ENCODE results near the gene IL15RA.

Gene IL15RA, protein sequence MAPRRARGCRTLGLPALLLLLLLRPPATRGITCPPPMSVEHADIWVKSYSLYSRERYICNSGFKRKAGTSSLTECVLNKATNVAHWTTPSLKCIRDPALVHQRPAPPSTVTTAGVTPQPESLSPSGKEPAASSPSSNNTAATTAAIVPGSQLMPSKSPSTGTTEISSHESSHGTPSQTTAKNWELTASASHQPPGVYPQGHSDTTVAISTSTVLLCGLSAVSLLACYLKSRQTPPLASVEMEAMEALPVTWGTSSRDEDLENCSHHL

DNA sequence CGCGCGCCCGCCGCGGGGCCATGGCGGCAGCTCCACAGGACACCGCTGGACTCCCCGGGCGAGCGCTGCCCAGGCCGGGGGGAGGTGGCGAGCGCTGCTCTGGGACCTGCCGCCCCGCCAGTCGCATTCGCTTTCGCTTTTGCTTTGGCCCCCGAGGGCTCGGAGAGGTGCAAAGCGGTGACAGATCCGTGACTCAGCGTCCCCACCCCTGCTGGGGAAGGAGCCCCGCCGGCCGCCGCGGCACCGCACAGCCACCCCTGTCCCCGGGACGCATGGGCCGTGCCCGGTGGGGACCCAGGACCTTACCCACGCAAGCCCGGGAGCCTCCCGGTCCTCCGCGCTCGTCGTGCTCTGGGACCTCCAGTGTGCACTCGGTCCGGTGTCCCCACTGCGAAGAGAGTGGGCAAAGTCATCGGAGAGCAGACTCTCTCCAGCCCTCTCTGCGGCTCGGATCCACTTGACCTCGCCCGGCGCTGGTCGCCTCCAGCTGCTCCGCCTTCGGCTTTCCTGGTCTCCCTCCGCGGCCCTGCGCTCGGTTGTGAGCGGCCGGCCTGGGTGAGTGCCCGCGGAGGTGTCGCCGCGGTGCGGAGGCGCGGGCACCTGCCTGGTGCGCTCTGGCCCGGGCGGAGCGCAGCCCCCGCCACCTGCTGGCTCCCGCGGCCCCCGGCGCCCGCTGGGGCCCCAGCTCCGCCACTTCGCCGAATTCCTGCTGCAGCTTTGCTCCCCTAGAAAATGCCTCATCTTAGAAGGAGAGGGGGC, at the start of gene IL15RA:
IL15RA (minus strand) TSS at position 73 of the 759 bp plus-strand sequence; CDS start at position 22, 51 bp downstream.
- peak; percentile 77 to 86 (median 77) for DNase-seq (ENCODE audit: low read depth in 2 of 3, low spot score in 1 of 3)

DNA sequence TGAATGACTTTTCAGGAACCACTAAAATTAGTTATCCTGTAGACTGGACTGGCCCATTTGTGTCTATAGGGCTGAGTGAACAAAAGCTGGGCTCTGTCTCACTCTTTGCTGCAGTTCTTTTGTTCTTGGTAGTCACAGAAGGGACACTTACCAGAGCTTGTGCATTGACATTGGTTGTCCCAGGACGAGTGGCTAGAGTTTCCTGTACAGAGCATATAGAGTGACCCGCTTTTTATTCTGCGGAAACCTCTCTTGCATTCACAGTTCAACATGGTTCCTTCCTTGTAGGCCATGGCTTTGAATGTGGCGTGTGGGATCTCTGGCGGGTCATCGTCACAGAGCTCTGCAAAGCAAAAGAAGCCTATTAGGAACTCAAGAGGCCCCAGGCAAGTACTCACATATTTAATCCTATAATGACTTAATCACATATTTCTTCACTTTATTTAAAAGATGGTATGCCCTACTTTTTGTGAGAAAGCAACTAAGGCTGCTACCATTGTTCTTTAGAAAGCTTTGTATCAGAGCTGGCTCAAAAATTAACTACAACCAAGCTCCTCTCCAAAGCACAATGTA, 48.4 kb upstream of the IL15RA start:
- DNase-seq (ENCODE audit: low read depth in 2 of 3, low spot score in 1 of 3): no peak

DNA sequence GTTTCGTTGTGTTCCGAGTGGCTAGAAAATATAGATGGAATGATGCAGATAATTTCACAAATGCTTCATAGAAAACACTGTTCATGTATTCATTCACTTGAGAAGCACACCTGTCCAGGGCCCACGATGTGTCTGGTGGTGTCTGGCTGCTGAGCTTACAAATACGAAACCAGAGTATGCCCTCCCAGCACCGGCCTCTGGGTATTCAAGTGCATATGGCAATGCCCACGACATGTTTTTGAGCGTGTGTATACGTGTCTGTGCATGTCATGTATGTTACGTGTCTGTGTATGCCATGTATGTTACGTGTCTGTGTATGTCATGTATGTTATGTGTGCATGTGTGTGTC, 47.0 kb upstream of the IL15RA start:
- DNase-seq (ENCODE audit: low read depth in 2 of 3, low spot score in 1 of 3): no peak

DNA sequence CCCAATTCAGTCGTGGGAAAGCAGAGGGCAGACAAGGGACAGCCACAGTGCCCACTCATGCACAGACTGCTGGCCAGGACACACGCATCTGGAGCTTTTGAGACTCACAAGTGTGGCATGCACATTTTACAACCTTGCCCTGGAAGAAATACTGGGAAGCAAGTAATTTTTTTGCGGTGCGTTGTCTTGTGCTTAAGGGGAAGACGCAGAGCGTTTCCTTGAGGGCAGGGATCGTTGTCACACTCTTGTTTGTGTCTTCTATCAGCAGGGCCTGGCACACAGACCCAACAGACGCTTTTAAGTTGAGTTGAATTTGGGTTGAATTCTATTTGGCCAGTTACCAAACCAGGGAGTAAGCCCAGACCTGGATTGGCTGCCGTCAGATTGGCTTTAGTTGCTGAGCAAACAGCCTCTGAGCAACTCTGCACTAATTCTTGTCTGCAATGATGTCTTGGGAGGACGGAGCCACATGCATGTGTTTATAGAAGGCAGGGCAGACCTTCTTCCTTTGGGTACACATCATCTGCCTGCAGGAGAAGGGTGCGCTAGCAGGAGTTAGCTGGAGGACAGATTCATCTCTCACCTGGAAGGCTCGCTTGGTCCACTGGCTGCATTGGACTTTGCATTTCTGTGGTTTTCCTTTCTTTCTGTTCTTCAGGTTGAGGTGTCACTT, 46.5 kb upstream of the IL15RA start:
- DNase-seq (ENCODE audit: low read depth in 2 of 3, low spot score in 1 of 3): no peak

DNA sequence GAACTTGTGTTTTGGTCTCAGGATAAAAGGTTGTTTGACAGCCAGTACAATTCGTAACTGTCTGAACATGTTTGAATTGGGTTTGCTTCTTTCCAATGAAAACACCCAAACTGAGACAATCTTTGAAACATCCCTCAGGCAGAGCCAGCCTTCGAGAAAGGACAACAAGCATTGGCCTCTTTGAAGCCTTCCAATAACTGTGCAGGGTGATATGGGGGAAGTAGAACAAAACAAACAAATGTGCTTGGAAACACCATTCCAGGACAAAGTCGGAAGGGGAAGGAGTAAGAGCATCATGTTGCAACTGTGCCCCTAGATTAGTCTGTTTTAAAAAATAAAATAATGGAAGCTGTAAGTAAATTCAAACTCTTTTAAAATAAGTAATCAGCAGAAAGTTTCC, 45.3 kb upstream of the IL15RA start:
- DNase-seq (ENCODE audit: low read depth in 2 of 3, low spot score in 1 of 3): no peak

DNA sequence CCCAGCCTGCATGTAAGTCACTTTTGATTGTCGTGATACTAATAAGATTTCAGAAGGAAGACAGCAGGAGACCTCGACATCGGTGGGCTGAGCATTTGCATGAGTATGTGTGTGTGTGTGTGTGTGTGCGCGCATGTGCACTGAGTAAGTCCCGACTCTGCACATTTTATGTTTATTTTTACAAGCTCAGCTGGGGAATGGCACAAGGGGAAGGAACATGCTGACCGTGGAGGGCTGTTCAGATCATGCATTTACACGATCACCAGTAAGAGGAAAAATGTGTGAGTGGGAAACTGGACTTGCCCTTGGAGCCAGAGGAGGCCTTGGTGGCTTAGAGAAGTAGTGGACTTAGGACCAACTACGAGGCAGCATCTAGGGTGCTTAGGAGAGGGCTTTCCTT, 43.5 kb upstream of the IL15RA start:
- DNase-seq (ENCODE audit: low read depth in 2 of 3, low spot score in 1 of 3): no peak

DNA sequence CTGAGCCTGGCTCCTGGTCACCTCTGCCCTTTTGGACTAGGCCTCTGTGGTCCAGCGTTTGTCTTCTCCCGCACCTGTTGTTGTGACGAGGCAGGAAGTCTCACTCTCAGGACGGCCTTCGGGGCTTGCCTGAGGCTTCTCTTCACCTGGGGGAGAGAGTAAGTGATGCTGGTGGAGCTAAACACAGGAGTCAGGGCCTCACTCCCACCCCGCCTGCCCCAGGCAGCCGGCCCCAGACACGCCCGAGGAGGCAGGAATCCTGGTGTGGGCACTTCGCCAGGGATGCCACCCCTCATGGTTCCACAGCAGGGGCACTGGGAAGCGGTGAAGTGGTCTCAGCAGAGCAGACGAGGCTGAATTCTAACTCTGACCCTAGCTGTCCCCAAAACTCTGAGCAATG, 42.5 kb upstream of the IL15RA start:
- no peak for DNase-seq (ENCODE audit: low read depth in 2 of 3, low spot score in 1 of 3)

DNA sequence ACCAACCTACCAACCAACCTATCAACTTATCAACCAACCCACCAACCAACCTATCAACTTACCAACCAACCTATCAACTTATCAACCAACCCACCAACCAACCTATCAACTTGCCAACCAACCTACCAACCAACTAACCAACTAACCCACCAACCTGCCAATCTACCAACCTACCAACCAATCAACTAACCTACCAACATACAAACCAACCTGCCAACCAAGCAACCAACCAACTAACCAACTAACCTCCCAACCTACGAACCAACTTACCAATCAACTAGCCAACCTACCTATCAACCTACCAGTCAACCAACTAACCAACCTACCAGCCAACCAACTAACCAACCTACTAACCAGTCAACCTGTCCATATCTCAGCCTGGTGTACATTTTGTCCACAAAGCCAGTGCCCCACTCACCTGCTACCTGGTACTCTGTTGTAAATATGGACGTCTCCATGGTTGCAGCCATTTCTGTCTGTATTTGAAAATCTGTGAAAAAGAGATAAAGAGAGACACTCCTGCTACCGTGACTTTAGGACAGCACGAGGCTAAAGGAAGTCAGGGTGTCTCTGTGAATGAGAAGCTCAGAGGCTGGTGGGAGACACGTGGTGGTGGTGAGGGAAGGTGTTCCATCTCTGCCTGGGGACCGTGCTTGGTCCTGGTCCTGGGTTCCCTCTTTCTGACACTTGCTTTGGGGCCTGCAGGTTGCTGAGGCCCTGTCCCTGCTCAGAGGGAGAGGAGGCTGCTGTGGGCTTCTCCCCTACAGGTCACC, 41.9 kb upstream of the IL15RA start:
- DNase-seq (ENCODE audit: low read depth in 2 of 3, low spot score in 1 of 3): no peak

DNA sequence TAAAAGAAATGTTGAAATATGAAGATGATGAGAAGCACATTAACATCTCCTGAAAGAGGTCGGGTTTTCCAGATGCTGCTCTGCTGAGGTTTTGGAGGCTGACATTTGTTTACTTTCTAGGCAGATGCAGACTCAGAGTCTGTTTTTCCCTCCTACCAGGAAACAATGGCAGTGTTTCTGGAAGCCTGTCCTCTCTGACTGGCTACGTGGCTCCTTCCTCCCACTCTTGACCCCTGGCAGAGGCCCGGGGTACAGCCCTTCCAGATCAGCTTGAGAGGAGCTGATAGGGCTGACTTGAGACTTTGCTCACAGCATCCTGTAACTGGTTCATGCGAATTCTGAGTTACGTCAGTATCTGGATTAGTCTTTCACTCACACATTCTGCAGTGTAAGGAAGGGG, 41.1 kb upstream of the IL15RA start:
- no peak for DNase-seq (ENCODE audit: low read depth in 2 of 3, low spot score in 1 of 3)

DNA sequence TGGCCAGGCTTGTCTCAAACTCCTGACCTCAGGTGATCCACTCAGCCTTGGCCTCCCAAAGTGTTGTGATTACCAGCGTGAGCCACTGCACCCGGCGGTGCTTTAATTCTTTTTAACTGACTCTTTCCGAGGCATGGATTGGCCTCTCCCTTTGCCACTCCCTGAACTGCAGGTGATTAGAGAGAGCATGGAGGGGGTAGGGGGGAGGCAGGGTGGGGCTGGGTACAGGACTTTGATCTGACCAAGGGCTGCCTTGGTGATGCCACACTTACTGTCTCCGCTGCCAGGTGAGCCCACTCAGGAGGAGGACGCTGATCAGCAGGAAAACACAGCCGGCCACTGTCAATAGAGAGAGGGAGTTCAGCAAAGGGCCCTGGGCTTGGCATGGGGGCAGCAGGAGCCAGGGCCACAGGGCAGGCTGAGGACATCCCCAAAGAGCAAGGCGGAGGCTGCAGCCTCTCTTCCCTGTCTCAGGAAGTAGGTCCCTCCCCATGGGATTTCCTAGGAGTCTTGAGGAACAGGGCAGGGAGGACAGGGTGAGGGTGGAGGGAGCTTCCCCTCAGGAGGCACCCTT, 40.5 kb upstream of the IL15RA start:
- no peak for DNase-seq (ENCODE audit: low read depth in 2 of 3, low spot score in 1 of 3)

DNA sequence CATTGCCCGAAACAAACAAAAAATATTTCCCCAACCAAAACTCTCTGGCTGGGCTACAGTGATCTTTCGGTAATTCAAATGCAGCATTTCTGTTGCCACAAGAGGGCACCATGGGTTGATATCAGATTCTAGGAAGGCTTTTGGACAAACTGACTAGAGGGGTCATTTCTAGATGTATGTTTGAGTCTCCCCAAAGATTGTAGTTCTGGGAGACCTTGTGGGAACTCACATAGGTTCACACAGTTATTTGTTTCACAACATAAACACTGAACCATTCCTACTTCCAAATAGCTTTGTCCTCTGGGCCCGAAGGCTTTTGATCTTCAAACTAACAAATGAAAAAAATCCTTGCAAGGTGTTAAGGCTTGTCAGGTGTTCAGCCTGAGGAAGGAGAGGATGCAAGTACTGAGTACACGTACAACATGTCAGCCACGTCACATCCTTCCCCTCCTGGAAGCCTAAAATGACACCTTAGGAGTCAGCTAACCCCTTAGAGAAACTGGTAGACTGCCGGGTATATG, 37.0 kb upstream of the IL15RA start:
- no peak for DNase-seq (ENCODE audit: low read depth in 2 of 3, low spot score in 1 of 3)

DNA sequence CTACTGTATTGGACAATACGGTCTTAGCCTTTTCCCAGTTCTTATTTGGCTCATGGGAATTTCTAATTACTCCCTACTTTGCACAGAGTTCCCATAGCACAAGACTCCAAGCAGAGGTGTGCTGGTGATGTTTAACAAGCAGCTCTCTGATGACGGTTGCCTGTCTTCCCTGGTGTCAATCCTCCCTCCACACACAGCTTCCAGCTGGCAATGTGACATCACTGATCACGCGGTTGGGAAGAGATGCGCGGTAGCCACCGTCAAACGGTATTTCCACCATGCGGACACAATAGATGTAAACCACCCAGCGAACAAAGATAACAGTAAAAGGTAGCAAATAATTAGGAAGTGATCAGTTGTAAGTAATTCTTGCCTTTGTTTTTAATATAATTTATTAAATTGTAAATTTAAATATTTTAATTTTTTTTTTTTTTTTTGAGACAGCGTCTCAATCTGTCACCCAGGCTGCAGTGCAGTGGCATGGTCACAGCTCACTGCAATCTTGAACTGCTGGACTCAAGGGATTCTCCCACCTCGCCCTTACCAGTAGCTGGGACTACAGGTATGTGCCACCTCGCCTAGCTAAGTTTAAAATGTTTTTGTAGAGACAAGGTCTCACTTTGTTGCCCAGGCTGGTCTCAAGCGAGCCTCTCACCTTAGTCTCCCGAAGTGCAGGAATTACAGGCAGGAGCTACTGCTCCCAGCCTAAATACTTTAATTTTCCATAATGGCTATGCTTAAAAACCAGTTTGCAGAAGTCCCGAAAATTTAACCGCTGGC, 36.3 kb upstream of the IL15RA start:
- DNase-seq (ENCODE audit: low read depth in 2 of 3, low spot score in 1 of 3): no peak

DNA sequence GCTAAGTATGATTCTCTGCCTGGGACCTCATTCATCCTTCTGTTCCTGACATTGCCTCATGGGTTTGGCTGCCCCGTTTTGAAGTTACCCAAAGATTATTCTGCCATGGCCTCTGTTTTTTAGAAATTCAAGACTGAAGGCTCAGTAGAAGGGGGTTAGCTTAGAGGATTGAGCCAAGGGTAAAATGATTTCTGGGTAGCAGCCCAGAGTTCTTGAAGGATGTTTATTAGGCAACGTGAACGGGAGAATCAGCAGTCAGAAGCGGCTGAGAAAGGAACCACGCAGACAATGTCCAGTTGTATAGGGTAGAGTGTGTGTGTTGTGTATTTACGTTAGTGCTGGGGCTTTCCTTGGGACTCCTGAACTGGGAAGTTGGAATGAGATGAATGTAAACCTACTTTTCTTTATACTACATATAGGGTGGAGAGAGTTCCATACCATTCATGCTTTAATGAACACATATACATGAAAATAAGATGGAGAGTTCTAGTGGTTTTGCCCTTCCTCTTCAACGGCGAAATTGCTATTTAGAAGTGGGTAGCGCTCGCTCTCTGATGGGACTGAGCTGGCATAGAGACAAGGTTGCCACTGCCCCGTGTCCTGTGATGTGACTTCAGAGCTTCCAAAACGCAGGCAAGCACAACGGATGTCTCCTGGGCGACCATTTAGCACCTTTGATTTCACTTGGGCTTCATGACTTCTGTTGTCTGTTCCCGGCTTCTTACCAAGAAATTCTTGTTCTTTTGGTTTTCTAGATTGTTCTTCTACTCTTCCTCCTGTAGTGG, 35.0 kb upstream of the IL15RA start:
- no peak for DNase-seq (ENCODE audit: low read depth in 2 of 3, low spot score in 1 of 3)

DNA sequence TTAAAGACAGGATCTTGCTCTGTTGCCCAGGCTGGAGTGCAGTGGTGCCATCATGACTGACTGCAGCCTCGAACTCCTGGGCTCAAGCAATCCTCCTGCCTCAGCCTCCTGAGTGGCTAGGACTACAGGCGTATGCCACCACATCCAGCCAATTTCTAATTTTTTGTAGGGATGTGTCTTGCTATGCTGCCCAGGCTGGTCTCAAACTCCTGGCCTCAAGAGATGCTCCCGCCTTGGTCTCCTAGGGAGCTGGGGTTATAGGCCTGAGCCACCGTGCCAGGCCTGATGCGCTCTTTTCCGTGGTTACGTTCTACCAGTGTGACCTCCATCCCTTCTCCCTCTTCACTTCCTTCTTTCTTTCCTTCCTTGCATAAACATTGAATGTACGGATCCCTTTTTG, 34.2 kb upstream of the IL15RA start:
- no peak for DNase-seq (ENCODE audit: low read depth in 2 of 3, low spot score in 1 of 3)

DNA sequence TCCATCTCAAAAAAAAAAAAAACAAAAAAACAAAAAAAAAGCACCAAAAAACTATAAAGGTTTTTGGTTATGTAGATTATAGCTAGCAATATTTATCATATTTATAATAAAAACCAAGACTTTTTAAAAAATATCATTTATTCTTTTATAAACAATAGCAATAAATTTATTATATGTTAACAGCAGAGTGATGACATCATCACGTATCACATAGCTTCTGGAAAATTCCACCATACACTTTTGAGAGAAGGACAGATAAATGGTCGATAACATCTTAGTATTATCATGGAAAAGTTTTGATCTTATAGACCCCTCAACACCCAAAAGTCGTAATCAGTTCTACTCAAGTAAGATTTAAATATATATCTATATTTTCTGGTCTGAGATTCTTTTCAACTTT, 33.2 kb upstream of the IL15RA start:
- DNase-seq (ENCODE audit: low read depth in 2 of 3, low spot score in 1 of 3): no peak

DNA sequence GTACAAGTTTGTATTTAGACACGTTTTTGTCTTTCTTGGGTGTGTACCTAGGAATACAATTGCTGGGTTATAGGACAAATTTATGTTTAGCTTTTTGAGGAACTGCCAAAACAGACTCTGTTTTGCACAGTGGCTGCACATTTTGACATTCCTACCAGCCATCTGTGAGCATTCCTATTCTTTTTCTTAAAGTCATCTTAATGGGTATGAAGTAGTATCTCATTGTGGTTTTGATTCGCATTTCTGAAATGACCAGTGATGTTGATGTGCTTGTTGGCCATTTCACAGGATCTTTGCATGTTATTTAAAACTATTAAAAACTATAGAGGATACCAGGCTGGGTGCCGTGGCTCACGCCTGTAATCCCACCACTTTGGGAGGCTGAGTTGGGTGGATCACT, 32.6 kb upstream of the IL15RA start:
- no peak for DNase-seq (ENCODE audit: low read depth in 2 of 3, low spot score in 1 of 3)

DNA sequence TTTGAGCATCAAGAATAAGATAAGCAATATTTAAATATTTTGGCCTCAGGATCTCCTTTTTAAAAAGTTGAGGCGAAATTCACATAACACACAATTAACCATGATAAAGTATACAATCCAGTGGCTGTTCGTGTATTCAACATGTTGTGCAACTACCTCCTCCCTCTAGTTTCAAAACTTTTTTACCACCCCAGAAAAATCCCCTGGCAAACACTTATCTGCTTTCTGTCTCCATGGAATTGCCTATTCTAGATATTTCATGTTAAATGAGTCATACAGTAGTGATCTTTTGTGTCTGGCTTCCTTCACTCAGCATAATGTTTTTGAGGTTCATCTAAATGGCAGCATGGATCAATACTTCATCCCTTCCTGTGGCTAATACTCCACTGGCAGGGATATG, 31.8 kb upstream of the IL15RA start:
- no peak for DNase-seq (ENCODE audit: low read depth in 2 of 3, low spot score in 1 of 3)

DNA sequence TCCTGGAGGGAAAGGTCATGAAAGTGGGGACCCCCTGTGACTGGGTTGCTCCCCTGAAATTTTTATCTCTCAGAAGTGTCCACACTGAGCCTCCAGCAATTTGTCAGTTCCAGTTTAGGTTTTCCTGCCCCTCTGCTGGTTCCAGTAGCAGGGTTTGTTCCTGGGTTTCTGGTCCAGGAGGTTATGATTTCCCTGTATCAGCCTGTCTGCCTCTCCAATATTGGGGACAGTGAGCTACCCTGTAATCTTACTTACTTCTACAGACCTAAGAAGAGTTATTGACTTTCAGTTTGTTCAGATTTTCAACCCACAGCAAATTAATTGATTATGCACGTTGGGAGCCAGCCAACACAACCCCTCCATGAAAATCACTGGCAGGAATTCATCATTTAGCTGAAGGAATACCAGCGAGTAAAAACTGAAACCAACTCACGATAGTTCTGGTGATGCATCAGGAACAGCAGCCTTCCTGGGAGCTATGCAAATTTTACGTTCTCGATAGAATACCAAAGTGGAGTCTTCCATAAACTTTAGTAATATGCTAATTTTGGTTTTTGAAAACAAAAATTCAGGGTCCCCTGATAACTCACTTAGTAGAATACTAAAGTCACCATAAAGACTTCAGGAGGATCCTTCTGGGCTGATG, 31.3 kb upstream of the IL15RA start:
- DNase-seq (ENCODE audit: low read depth in 2 of 3, low spot score in 1 of 3): no peak

DNA sequence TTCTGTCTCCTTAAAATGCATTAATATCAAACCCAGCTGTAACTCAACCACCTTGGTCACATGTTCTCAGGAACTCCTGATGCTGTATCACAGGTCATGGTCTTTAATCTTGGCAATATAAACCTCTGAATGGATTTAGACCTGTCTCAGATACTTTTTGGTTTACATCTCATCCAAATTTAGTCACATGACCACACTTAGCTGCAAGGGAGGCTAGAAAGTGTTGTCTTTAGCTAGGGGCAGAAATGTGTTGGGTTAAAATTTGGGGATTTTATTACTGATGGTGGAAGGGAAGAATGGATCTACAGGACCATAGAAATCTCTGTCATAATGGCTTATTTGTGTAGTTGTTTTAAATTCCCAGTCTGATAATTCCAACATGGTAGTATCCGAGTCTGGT, 29.6 kb upstream of the IL15RA start:
- DNase-seq (ENCODE audit: low read depth in 2 of 3, low spot score in 1 of 3): no peak
